Esophagus muscularis mucosa (tissue), 4 donors: ENCODE measurements around the gene TUBB4B. TPM values are rescaled to one million over a fixed set of nuclear protein-coding genes. Genes with fewer than 3 reads are reported as not detected.

Source experiments
- DNase-seq: peaks from one replicate; pipeline ENCODE4 v3.0.0-alpha.2; 2017; ENCODE audit errors: extremely low spot score
- H3K27ac ChIP-seq, 4 donors: fragments of 200-600 bp; sonication (generic); replicated peaks in 1 of 4; 1 replicate in 3 of 4; 2 replicates in 1 of 4; pipeline ENCODE4 v1.5.1; 2016 to 2019; ENCODE audit warnings: mild to moderate bottlenecking in 1 of 4
- H3K27me3 ChIP-seq, 4 donors: fragments of 200-600 bp; sonication (generic); one replicate each; pipeline versions ENCODE4 v1.5.1 to v1.6.0; 2016 to 2019
- H3K36me3 ChIP-seq, 4 donors: fragments of 200-600 bp; sonication (generic); one replicate each; pipeline ENCODE4 v1.5.1; 2016 to 2019
- H3K4me1 ChIP-seq, 4 donors: fragments of 200-600 bp; sonication (generic); one replicate each; pipeline ENCODE4 v1.5.1; 2016 to 2019
- H3K4me3 ChIP-seq, 4 donors: fragments of 200-600 bp; sonication (generic); 1 replicate in 2 of 4; 2 replicates in 2 of 4; pipeline ENCODE4 v1.5.1; 2016 to 2019; ENCODE audit warnings: mild to moderate bottlenecking in 4 of 4, moderate library complexity in 1 of 4
- H3K9me3 ChIP-seq, 4 donors: fragments of 200-600 bp; sonication (generic); 1 replicate in 3 of 4; 2 replicates in 1 of 4; pipeline ENCODE4 v1.5.1; 2016 to 2019
- EP300 ChIP-seq: sonication (generic); formaldehyde crosslinking; IDR thresholded peaks from one replicate; pipeline ENCODE4 v1.6.1; 2017; ENCODE audit warnings: antibody characterized with exemption
- POLR2A ChIP-seq: fragments of 450-650 bp; IDR thresholded peaks from one replicate; pipeline ENCODE4 v1.6.1; 2017; ENCODE audit warnings: antibody characterized with exemption, moderate library complexity, mild to moderate bottlenecking, low read depth
- POLR2AphosphoS5 ChIP-seq, 2 donors: sonication (generic); formaldehyde crosslinking; IDR thresholded peaks; one replicate each; pipeline ENCODE4 v1.6.1; 2017; ENCODE audit warnings: antibody characterized with exemption in 2 of 2
- WGBS: methylation state at CpG from one replicate; pipeline ENCODE4 v1.1.5; 2018; 5-methylcytosine and 5-hydroxymethylcytosine counted together
- intact Hi-C: fragments of 100-400 bp; cut with DNase I; formaldehyde crosslinking; loops from one replicate; pipeline ENCODE4 v1.15.1; 2023
- total RNA-seq, 4 donors: library from RNA; depleted of rRNA; stranded (reverse); fragments of >200 nt; gene quantifications; one replicate each; pipeline versions ENCODE4 v1.1.0 to v1.2.1, GENCODE V29; 2016
- TF ChIP-seq, protein P1 (sequence below), 3 experiments: fragments of 200-600 bp in 2 of 3; fragments of 450-650 bp in 1 of 3; sonication (generic) in 2 of 3; IDR thresholded peaks; one replicate each; pipeline ENCODE4 v1.5.1; 2017 to 2019; ENCODE audit warnings: antibody characterized with exemption in 3 of 3, mild to moderate bottlenecking in 2 of 3, moderate library complexity in 1 of 3

TUBB4B gene
- total RNA-seq, 4 donors from 2014 or later, result 227 to 469 (median 304) TPM

DNA sequence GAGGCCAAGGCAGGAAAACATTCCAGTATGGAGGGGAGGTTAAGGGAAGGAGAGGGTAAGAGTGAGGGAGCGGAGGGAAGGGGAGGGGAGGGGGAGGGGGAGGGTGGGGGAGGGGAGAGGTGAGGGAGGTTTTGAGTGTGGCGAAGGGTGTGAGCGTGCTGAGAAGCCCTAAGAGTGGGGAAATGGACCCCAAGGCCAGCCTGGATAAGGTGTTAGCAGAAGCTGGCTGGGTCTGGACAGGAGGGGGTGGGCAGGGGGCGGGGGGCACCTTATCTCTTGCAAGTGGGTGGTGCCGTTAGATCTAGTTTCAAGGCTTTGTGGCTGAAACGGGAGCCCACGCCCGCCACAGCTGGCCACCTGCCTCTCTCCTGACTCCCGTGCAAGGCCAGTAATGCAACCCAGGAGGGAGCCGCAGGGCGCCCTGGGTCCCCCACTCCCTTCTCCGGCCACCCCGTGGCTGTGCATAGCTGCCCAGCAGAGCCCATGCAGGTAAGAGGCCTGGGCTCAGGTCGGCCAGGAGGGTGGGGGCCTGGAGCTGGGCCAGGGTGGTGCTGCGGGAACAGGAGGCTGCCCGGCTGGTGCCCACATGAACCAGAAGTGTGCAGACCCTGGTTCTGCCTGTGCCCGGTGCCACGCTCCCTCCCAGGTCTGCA, 13.1 kb upstream of the TUBB4B start:
- Histone ChIP-seq H3K4me1 (peaks cover 8 to 22% (median 19%) of the 10 kb centered on the region in 4 donors), H3K4me3 (no peak overlapping the region), H3K36me3 (no peaks in the 10 kb centered on the region), H3K27me3 (peaks cover 0 to 65% (median 44%) of the 10 kb centered on the region in 4 donors), H3K9me3 (no peaks in the 10 kb centered on the region), H3K27ac (no peak overlapping the region)
- TF ChIP-seq POLR2AphosphoS5 (IDR thresholded peaks at IDR 0.05) (no peak), EP300 (no peak), POLR2A (no peak)
- TF ChIP-seq, protein P1, sequence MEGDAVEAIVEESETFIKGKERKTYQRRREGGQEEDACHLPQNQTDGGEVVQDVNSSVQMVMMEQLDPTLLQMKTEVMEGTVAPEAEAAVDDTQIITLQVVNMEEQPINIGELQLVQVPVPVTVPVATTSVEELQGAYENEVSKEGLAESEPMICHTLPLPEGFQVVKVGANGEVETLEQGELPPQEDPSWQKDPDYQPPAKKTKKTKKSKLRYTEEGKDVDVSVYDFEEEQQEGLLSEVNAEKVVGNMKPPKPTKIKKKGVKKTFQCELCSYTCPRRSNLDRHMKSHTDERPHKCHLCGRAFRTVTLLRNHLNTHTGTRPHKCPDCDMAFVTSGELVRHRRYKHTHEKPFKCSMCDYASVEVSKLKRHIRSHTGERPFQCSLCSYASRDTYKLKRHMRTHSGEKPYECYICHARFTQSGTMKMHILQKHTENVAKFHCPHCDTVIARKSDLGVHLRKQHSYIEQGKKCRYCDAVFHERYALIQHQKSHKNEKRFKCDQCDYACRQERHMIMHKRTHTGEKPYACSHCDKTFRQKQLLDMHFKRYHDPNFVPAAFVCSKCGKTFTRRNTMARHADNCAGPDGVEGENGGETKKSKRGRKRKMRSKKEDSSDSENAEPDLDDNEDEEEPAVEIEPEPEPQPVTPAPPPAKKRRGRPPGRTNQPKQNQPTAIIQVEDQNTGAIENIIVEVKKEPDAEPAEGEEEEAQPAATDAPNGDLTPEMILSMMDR (IDR thresholded peaks at IDR 0.05), result no peak
- intact Hi-C loops, result loop anchor here (2.0 kb wide), 1 partner anchor 109 kb away; no protein-coding TSS in a partner anchor
- DNase-seq, result no peak
- 13% methylated on average over 4 of the region's 18 CpGs for WGBS

DNA sequence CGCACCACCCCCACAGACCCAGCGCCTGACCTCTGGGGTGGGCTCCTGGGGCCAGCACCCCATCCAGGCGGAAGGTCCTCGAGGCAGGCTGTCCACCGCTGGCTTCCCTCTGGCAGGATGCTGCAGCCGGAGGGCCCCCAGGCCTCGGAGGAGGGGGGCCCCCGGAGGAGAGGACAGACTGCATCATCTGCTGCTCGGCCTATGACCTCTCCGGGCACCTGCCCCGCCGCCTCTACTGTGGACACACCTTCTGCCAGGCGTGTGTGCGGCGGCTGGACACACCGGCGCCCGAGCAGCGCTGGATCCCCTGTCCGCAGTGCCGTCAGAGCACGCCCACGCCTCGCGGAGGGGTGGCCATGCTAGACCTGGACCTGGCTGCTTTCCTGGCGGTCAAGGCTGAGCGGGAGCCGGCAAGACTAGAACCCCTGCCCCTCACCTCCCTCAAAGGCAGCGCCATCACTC, 12.6 kb upstream of the TUBB4B start:
- Histone ChIP-seq H3K36me3 (no peaks in the 10 kb centered on the region), H3K4me3 (no peak overlapping the region), H3K27ac (no peak overlapping the region), H3K4me1 (peaks cover 7 to 21% (median 18%) of the 10 kb centered on the region in 4 donors), H3K27me3 (peaks cover 0 to 71% (median 44%) of the 10 kb centered on the region in 4 donors), H3K9me3 (no peaks in the 10 kb centered on the region)
- intact Hi-C loops, result no loop called here
- 58% methylated on average over 8 of the region's 29 CpGs for WGBS
- TF ChIP-seq POLR2A, result no peak
- no peak for TF ChIP-seq EP300
- TF ChIP-seq, protein P1 (IDR thresholded peaks at IDR 0.05), result no peak
- no peak for TF ChIP-seq POLR2AphosphoS5 (IDR thresholded peaks at IDR 0.05)
- DNase-seq, result no peak

DNA sequence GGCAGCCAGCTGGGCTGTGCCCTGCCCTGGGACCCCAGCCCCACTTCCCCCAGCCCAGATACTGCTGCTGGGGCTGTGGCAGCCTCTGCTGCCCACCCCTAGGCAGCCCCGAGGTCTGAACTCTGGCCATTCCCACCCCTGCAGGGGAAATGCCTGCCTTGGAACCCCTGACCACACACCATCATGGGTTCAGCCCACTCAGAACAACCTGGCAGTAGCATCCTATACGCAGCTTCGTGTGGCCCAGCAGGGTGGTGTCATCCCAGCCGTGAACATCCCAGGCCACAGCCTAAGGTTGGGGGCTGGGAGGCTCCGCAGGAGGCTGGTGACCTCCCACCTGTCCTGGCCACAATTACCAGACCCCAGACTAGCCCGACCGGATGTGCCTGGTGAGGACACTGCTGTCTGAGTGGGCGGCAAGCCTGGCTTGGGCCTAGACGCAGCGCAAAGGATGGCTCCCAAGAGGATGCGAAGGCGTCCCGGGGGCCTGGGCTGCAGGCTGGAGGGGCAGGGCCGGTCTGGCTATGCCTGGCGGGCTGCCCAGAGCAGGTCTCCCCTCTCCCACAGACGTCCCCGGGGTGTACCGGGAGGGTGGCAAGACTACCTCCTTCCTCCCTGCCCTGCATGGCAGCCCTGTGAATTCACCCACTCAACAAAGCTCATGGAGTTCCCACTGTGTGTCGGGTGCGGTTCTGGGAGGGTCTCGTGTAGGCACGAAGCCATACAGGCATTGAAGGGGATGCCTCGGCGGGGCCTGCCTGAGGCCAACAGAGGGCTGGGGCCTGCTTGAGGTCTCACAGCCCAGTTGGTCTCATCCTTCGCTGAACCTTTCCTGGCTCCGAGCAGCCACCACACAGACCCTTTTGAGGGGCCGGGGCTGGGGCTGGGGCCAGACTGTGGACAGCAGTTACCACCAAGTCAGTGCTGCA, 11.9 kb upstream of the TUBB4B start:
- no peak for DNase-seq
- H3K4me3 ChIP-seq, result no peak overlapping the region
- no peak overlapping the region for H3K27ac ChIP-seq
- 64% methylated on average over 25 of the region's 27 CpGs for WGBS
- no peaks in the 10 kb centered on the region for H3K9me3 ChIP-seq
- peaks cover 0 to 78% (median 44%) of the 10 kb centered on the region in 4 donors for H3K27me3 ChIP-seq
- TF ChIP-seq POLR2A, result no peak
- TF ChIP-seq, protein P1 (IDR thresholded peaks at IDR 0.05), result no peak
- no peak for TF ChIP-seq EP300
- intact Hi-C loops, result no loop called here
- no peaks in the 10 kb centered on the region for H3K36me3 ChIP-seq
- H3K4me1 ChIP-seq, result peaks cover 2 to 19% (median 13%) of the 10 kb centered on the region in 4 donors

DNA sequence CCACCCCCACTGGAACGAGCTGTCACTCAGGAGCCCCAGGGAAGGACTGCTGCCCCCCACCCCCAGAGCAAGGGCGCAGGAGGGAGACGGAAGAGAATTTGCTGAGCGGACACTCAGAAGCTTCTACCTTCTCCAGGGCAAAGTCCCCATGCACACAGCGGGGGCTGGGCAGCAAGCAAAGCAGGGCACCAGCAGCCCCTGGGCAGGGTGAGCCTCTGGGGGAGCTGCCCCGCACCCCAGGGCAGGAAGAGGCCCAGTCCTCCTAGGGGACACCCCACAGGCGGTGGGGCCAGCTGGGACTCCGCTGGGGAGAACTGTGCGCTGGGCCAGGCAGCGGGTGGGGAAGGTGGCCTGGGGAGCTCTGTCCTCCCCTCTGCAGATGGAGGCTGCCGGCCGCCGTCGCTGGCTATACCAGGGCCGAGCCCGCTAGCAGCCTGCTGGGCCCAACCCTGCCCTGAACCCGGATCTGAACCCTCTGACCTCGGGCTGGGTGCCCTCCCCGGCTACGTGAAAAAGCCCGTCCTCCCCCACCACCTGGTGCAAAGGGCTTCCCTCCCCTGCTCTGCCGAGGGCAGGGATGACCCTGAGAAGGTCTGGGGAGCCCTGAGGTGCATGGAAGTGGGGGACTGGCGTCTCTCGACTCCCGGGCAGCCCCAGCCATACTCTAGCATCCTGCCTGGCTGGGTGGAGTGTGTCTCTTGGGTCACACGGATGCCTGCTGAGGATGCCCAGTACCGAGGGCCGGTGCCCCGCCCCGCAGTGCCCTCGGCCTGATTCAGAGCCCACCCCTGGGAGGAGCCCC, 11.0 kb upstream of the TUBB4B start:
- Histone ChIP-seq H3K9me3 (no peaks in the 10 kb centered on the region), H3K27me3 (peaks cover 0 to 87% (median 48%) of the 10 kb centered on the region in 4 donors), H3K27ac (no peak overlapping the region), H3K36me3 (no peaks in the 10 kb centered on the region), H3K4me3 (no peak overlapping the region), H3K4me1 (peaks cover 0 to 19% (median 11%) of the 10 kb centered on the region in 4 donors)
- no peak for DNase-seq
- WGBS, result 57% methylated on average over 13 of the region's 31 CpGs
- TF ChIP-seq POLR2A (no peak), EP300 (no peak), POLR2AphosphoS5 (IDR thresholded peaks at IDR 0.05) (no peak)
- TF ChIP-seq, protein P1 (IDR thresholded peaks at IDR 0.05), result no peak
- intact Hi-C loops, result no loop called here
